Calu3 (cell line): Measurements from ENCODE around the gene FZR1. TPM values are rescaled to one million over a fixed set of nuclear protein-coding genes. Genes with fewer than 3 reads are reported as not detected.

Source experiments
- BruUV-seq: library from RNA; stranded (reverse); fragments of 400-500 nt; replicated peaks from 2 replicates; lab custom pipeline; 2021; lab: Mats Ljungman, UMichigan
- CTCF ChIA-PET: fragments of 300-600 bp; sonication (Branson Sonifier 250); formaldehyde crosslinking; loops from one replicate; lab custom pipeline; 2022; ENCODE audit warnings: antibody characterized with exemption; lab: Charles Lee
- DNase-seq: peaks from one replicate; pipeline ENCODE4 v3.0.0; 2022
- H3K27ac Mint-ChIP-seq: one replicate; pipeline ENCODE4 v1.8.0; 2022; ENCODE audit warnings: mixed read lengths; ENCODE audit not compliant: unreplicated experiment
- H3K27me3 Mint-ChIP-seq: one replicate; pipeline ENCODE4 v1.8.0; 2022; ENCODE audit warnings: mixed read lengths; ENCODE audit not compliant: unreplicated experiment
- H3K36me3 Mint-ChIP-seq: one replicate; pipeline ENCODE4 v1.8.0; 2022; ENCODE audit warnings: mild to moderate bottlenecking, moderate library complexity, mixed read lengths; ENCODE audit not compliant: insufficient read depth, unreplicated experiment
- H3K4me1 Mint-ChIP-seq: one replicate; pipeline ENCODE4 v1.8.0; 2022; ENCODE audit warnings: mild to moderate bottlenecking, low read depth, mixed read lengths; ENCODE audit not compliant: unreplicated experiment
- H3K4me3 Mint-ChIP-seq: one replicate; pipeline ENCODE4 v1.8.0; 2022; ENCODE audit warnings: mild to moderate bottlenecking, low read depth, moderate library complexity, mixed read lengths; ENCODE audit not compliant: unreplicated experiment
- H3K9me3 Mint-ChIP-seq: one replicate; pipeline ENCODE4 v1.8.0; 2022; ENCODE audit warnings: low read depth, mixed read lengths; ENCODE audit not compliant: unreplicated experiment
- intact Hi-C: fragments of 100-400 bp; cut with micrococcal nuclease; formaldehyde crosslinking; loops from one replicate; pipeline ENCODE4 v1.10.0; 2022; ENCODE audit not compliant: unreplicated experiment
- total RNA-seq: library from RNA; stranded (reverse); gene quantifications from 2 replicates; pipeline ENCODE4 v1.2.3, GENCODE V29; 2022
- TF ChIP-seq, protein P1 (sequence below): fragments of 200-600 bp; IDR thresholded peaks from one replicate; pipeline ENCODE4 v1.8.0; 2022; ENCODE audit warnings: antibody characterized with exemption; ENCODE audit not compliant: unreplicated experiment

The FZR1 gene
- total RNA-seq, 1 experiment from 2014 or later = 33.1 TPM

DNA sequence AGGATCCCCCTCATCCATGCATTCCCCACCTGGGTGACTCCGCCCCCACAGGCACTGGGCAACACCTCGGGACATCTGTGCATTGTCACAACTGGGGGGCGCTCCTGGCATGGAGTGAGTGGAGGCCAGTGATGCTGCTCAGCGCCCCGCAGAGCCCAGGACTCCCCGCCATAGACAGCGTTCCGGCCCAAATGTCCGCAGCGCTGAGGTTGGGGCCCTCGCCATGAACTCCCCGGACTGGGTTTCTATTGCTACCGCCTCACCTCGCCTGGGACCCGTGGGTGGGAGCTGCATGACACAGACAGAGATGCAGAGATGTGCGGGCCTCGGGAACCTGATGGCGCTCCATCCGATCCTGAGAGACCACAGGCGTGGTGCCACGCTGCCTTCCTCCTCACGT, 4.6 kb downstream of the FZR1 start:
- Mint-ChIP-seq H3K9me3 (no peaks in the 10 kb centered on the region), H3K4me3 (no peak overlapping the region), H3K27ac (no peak overlapping the region), H3K36me3 (peaks cover 29% of the 10 kb centered on the region), H3K27me3 (no peaks in the 10 kb centered on the region), H3K4me1 (peaks cover 8% of the 10 kb centered on the region)
- DNase-seq = no peak
- BruUV-seq = no TSS peak
- TF ChIP-seq, protein P1, sequence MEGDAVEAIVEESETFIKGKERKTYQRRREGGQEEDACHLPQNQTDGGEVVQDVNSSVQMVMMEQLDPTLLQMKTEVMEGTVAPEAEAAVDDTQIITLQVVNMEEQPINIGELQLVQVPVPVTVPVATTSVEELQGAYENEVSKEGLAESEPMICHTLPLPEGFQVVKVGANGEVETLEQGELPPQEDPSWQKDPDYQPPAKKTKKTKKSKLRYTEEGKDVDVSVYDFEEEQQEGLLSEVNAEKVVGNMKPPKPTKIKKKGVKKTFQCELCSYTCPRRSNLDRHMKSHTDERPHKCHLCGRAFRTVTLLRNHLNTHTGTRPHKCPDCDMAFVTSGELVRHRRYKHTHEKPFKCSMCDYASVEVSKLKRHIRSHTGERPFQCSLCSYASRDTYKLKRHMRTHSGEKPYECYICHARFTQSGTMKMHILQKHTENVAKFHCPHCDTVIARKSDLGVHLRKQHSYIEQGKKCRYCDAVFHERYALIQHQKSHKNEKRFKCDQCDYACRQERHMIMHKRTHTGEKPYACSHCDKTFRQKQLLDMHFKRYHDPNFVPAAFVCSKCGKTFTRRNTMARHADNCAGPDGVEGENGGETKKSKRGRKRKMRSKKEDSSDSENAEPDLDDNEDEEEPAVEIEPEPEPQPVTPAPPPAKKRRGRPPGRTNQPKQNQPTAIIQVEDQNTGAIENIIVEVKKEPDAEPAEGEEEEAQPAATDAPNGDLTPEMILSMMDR = no peak
- CTCF ChIA-PET = no interaction called here
- intact Hi-C loops = no loop called here

DNA sequence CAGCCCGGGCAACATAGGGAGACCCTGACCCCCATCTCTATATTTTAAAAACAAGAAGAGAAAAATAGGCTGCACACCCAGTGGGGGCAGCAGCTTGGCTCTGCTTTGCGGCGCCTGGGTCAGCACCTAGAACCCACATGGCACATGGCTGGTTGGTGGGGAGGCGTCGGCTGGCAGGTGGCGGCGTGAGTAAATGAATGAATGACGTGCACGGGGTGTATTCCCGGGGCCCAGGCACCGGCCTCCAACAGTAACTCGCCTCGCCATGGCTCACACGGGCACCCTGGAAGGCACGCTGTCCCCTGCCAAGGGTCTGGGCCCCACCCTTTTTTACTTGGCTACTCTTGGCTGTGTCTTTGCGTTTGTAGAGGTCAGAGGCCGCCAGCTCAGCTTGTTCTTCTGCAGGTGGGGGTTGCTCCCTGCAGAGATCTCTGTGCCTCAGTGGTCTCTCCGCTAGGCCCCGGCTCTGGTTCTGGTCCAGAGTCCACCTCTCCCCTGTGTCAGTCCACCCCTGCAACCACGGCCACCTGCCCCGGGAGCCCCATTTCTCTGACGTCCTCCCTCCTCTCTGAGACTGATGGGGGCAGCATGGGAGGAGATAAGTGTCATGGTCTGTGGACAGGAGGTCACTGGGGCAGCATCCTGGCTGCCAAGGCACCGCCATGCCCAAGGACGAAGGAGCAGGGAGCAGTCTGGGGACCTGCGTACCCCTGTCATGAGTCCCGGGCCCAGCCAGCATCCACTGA, 5.6 kb downstream of the FZR1 start:
- H3K4me3 Mint-ChIP-seq = no peak overlapping the region
- TF ChIP-seq, protein P1 = no peak
- no peak overlapping the region for H3K27ac Mint-ChIP-seq
- CTCF ChIA-PET = no interaction called here
- peaks cover 21% of the 10 kb centered on the region for H3K36me3 Mint-ChIP-seq
- intact Hi-C loops = no loop called here
- H3K4me1 Mint-ChIP-seq = peaks cover 8% of the 10 kb centered on the region
- no peak for DNase-seq
- BruUV-seq = no TSS peak
- no peaks in the 10 kb centered on the region for H3K9me3 Mint-ChIP-seq
- H3K27me3 Mint-ChIP-seq = no peaks in the 10 kb centered on the region

GRCh38 chr19:3512562-3513228, 6.6 kb downstream of the FZR1 start:
- CTCF ChIA-PET = no interaction called here
- BruUV-seq = no TSS peak
- intact Hi-C loops = no loop called here
- H3K36me3 Mint-ChIP-seq = peaks cover 12% of the 10 kb centered on the region
- no peak overlapping the region for H3K4me3 Mint-ChIP-seq
- no peak for DNase-seq
- no peaks in the 10 kb centered on the region for H3K27me3 Mint-ChIP-seq
- H3K4me1 Mint-ChIP-seq = peaks cover 8% of the 10 kb centered on the region
- TF ChIP-seq, protein P1 = no peak
- no peak overlapping the region for H3K27ac Mint-ChIP-seq
- no peaks in the 10 kb centered on the region for H3K9me3 Mint-ChIP-seq

- Mint-ChIP-seq H3K27me3 (no peaks in the 10 kb centered on the region), H3K4me3 (no peak overlapping the region), H3K9me3 (no peaks in the 10 kb centered on the region), H3K36me3 (peaks cover 12% of the 10 kb centered on the region), H3K4me1 (peaks cover 8% of the 10 kb centered on the region), H3K27ac (no peak overlapping the region)
- CTCF ChIA-PET = no interaction called here
- intact Hi-C loops = no loop called here
- DNase-seq = no peak
- TF ChIP-seq, protein P1 = no peak
- no TSS peak for BruUV-seq
These were observed 7.4 kb downstream of the FZR1 start for GRCh38 chr19:3513229-3514140.
